Measurements from ENCODE around the gene G3BP1. TPM values are rescaled to one million over a fixed set of nuclear protein-coding genes. Genes with fewer than 3 reads are reported as not detected.

Gene G3BP1
- total RNA-seq, 4 donors from 2014 or later = 99.8 to 119 (median 109) TPM

DNA sequence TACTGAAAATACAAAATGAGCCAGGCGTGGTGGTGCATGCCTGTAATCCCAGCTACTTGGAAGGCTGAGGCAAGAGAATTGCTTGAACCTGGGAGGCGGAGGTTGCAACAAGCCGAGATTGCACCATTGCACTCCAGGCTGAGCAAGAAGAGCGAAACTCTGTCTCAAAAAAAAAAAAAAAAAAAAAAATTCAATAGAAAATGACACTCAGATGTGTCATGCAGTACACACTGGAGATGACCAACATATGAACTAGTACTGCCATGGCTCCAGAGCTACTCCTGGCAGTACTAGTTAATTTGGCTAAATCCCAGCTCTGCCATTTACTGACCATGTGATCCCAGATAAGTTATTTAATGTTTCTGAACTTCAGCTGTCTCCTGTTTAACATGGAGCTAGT, 20.7 kb upstream of the G3BP1 start:
- no peak overlapping the region for H3K4me3 ChIP-seq
- DNase-seq = no peak
- H3K9me3 ChIP-seq = no peaks in the 10 kb centered on the region
- no peaks in the 10 kb centered on the region for H3K27me3 ChIP-seq
- H3K4me1 ChIP-seq = peaks cover 0 to 41% (median 7%) of the 10 kb centered on the region in 3 donors
- peaks cover 0 to 38% (median 0%) of the 10 kb centered on the region in 3 donors for H3K36me3 ChIP-seq
- H3K27ac ChIP-seq = no peak overlapping the region
- intact Hi-C loops (cut with DNase I) = no loop called here
- no peak for TF ChIP-seq POLR2A (IDR thresholded peaks at IDR 0.05)
- TF ChIP-seq, protein P1, sequence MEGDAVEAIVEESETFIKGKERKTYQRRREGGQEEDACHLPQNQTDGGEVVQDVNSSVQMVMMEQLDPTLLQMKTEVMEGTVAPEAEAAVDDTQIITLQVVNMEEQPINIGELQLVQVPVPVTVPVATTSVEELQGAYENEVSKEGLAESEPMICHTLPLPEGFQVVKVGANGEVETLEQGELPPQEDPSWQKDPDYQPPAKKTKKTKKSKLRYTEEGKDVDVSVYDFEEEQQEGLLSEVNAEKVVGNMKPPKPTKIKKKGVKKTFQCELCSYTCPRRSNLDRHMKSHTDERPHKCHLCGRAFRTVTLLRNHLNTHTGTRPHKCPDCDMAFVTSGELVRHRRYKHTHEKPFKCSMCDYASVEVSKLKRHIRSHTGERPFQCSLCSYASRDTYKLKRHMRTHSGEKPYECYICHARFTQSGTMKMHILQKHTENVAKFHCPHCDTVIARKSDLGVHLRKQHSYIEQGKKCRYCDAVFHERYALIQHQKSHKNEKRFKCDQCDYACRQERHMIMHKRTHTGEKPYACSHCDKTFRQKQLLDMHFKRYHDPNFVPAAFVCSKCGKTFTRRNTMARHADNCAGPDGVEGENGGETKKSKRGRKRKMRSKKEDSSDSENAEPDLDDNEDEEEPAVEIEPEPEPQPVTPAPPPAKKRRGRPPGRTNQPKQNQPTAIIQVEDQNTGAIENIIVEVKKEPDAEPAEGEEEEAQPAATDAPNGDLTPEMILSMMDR (IDR thresholded peaks at IDR 0.05) = no peak
- WGBS, 2 donors = 60 to 67% methylated on average over 3 to 4 of the region's 4 CpGs

DNA sequence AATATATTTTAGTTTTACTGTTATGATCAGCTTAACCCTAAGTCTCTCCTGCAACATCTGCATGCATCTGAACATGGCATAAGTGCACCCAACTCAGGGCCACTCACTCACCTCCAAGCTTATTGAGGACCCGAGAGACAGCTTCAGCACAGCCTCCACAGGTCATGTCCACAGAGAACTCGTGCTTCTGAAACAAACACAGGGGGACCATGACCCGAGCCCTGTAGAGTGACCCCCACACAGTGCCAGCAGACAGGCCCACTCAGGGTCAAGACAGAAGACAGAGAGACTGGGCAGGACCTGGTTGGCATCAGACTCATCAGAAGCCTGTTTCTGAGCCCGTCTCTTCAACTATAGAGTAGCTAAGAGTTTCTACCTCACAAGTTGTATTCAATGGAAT, 20.2 kb upstream of the G3BP1 start:
- H3K4me1 ChIP-seq = peaks cover 0 to 41% (median 2%) of the 10 kb centered on the region in 3 donors
- no peaks in the 10 kb centered on the region for H3K27me3 ChIP-seq
- intact Hi-C loops (cut with DNase I) = no loop called here
- TF ChIP-seq, protein P1 (IDR thresholded peaks at IDR 0.05) = no peak
- no peak for TF ChIP-seq POLR2A (IDR thresholded peaks at IDR 0.05)
- no peaks in the 10 kb centered on the region for H3K9me3 ChIP-seq
- peaks cover 0 to 34% (median 0%) of the 10 kb centered on the region in 3 donors for H3K36me3 ChIP-seq
- no peak overlapping the region for H3K4me3 ChIP-seq
- no peak overlapping the region for H3K27ac ChIP-seq
- DNase-seq = no peak
- WGBS, 2 donors = 89 to 91% methylated on average over 1 to 4 of the region's 4 CpGs

DNA sequence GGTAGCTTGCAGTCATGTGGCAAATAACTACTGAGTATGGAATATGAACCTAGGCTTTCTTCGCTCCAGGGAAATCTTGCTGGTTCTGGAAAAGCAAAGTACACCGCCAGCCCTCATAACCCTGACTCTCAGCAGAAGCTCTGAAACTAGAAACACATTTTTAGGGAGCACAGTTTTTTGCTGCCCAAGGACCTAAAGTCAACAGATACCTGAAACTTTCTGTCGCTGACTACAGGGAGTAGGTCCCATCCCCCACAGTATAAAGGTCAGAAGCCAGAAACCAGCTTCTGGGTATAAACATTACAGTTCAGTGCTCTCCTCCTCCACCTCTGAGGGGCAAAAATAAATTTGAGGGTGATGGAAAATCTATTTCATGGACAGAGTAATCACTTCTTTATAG, 16.4 kb upstream of the G3BP1 start:
- intact Hi-C loops (cut with DNase I) = no loop called here
- H3K4me1 ChIP-seq = peaks cover 10 to 43% (median 16%) of the 10 kb centered on the region in 3 donors
- H3K4me3 ChIP-seq = no peak overlapping the region
- WGBS, 2 donors = 67 to 97% methylated on average over 3 of the region's 3 CpGs
- H3K27ac ChIP-seq = no peak overlapping the region
- DNase-seq = no peak
- peaks cover 0 to 23% (median 0%) of the 10 kb centered on the region in 3 donors for H3K36me3 ChIP-seq
- no peaks in the 10 kb centered on the region for H3K27me3 ChIP-seq
- TF ChIP-seq POLR2A (IDR thresholded peaks at IDR 0.05) = no peak
- TF ChIP-seq, protein P1 (IDR thresholded peaks at IDR 0.05) = no peak
- H3K9me3 ChIP-seq = no peaks in the 10 kb centered on the region

DNA sequence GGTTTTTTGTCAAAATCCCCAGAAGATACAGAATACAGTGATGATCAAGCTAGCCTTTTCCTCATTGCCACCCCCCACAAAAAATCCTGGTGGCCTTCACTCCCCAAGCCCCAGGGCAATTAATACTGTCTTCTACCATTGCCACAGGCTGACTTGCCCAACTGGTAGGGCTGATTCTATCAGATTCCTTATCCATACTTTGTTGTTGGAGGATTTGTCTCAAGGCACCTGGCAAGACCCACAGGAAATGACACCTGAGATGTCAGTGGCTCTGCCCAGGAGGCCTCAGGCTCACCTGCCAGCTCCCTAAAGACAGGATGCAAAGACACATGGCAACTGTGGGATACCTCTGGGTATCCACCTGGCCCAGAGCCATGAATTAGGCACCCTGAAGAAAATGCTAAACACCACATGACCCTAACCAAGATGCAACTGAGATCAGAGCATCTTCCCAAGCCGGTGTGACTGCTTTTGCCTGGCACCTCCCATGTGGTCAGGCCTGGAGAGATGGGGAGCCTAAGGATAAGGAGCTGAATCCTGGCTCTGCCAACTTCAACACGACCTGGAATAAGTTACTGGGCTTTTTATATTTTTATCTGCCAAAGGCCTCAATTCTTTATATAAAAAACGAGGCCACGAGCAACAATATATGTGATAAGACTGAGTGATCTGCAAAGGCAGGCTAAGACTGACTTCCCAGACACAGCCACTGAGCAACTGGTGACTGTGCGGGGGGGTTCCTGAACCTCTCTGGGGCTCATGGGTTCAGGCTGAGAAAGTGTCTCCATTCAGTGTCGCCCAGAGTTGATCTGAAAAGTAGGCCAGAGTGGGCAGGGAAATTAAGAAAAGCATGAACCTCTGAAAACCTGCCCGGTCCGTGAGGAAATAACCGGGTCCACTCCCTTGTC, 14.3 kb upstream of the G3BP1 start:
- Histone ChIP-seq H3K27me3 (no peaks in the 10 kb centered on the region), H3K27ac (peak overlapping the region; percentile 80 to 91 (median 88)), H3K4me1 (peaks cover 10 to 34% (median 16%) of the 10 kb centered on the region in 3 donors), H3K4me3 (peak overlapping the region; percentile 66 to 83 (median 77)), H3K36me3 (peaks cover 0 to 12% (median 0%) of the 10 kb centered on the region in 3 donors), H3K9me3 (no peaks in the 10 kb centered on the region)
- 14 to 21% methylated on average over 5 to 9 of the region's 9 CpGs for WGBS, 2 donors
- TF ChIP-seq, protein P1 (IDR thresholded peaks at IDR 0.05) = no peak
- TF ChIP-seq POLR2A (IDR thresholded peaks at IDR 0.05) = no peak
- no peak for DNase-seq
- intact Hi-C loops (cut with DNase I) = no loop called here

DNA sequence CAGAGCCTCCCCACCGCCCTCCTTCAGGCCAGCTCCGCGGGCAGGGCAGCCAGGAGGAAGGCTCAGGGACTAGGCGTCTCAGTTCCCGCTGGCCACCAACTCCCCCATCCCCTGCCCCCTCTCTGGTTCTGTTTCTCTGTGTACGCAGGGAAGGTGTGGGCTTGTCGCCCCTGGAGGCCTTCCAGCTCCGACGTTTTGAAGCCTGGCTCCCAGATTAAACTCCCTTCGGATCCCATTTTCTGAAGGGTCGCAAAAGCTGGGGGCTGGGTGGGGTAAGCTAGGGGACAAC, 13.7 kb upstream of the G3BP1 start:
- Histone ChIP-seq H3K4me1 (peaks cover 10 to 34% (median 16%) of the 10 kb centered on the region in 3 donors), H3K4me3 (peak overlapping the region; percentile 66 to 83 (median 77)), H3K27ac (peak overlapping the region; percentile 80 to 91 (median 88)), H3K9me3 (no peaks in the 10 kb centered on the region), H3K27me3 (no peaks in the 10 kb centered on the region), H3K36me3 (peaks cover 0 to 6% (median 0%) of the 10 kb centered on the region in 3 donors)
- 0% methylated on average over 2 of the region's 11 CpGs; no CpG with 5 or more reads in 1 of the 2 donors for WGBS, 2 donors
- no peak for DNase-seq
- intact Hi-C loops (cut with DNase I) = no loop called here
- no peak for TF ChIP-seq POLR2A (IDR thresholded peaks at IDR 0.05)
- TF ChIP-seq, protein P1 (IDR thresholded peaks at IDR 0.05) = no peak

Measured in esophagus squamous epithelium (tissue), 5 donors.